Cerebellar nuclear complex (tissue), 1 donor: ENCODE measurements around the gene ADPGK.
"Not testable (repeated sequence)": the region's sequence is repeated elsewhere in the genome, so short reads cannot be mapped to it uniquely, and the experiment has no call there.

ENCODE experiments used
- DNase-seq, 2 experiments: peaks; one replicate each; lab custom pipeline; 2025; lab: John Stamatoyannopoulos, UW

The ADPGK gene

GRCh38 chr15:72751751-72752455, 31.7 kb downstream of the ADPGK start:
- no peak for DNase-seq

- no peak for DNase-seq
Measured at GRCh38 chr15:72749700-72750099, 33.9 kb downstream of the ADPGK start.

- DNase-seq: no peak
Measured at GRCh38 chr15:72740219-72740618, 43.3 kb downstream of the ADPGK start.

GRCh38 chr15:72737723-72738122, 45.8 kb downstream of the ADPGK start:
- DNase-seq: no peak

GRCh38 chr15:72737061-72737460, 46.5 kb downstream of the ADPGK start:
- DNase-seq: no peak

- no peak for DNase-seq
Measured at GRCh38 chr15:72735111-72735510, 48.4 kb downstream of the ADPGK start.

GRCh38 chr15:72733941-72734738, 49.4 kb downstream of the ADPGK start:
- no peak for DNase-seq

- no peak for DNase-seq
Measured at GRCh38 chr15:72732516-72732915, 51.0 kb downstream of the ADPGK start.

GRCh38 chr15:72732086-72732485, 51.5 kb downstream of the ADPGK start:
- DNase-seq: no peak

GRCh38 chr15:72728821-72729220, 54.7 kb downstream of the ADPGK start:
- DNase-seq: no peak

GRCh38 chr15:72728249-72728648, 55.3 kb downstream of the ADPGK start:
- not testable (repeated sequence) for DNase-seq

- no peak for DNase-seq
Measured at GRCh38 chr15:72727154-72727553, 56.4 kb downstream of the ADPGK start.

GRCh38 chr15:72725851-72726250, 57.7 kb downstream of the ADPGK start:
- DNase-seq: not testable (repeated sequence)

GRCh38 chr15:72725446-72725845, 58.1 kb downstream of the ADPGK start:
- DNase-seq: no peak

- DNase-seq: no peak
Measured at GRCh38 chr15:72724028-72724427, 59.5 kb downstream of the ADPGK start.

- DNase-seq: peak in 1 of 2 experiments; percentile 8
Measured at GRCh38 chr15:72722071-72722696, 61.4 kb downstream of the ADPGK start.

- DNase-seq: not testable (repeated sequence)
Measured at GRCh38 chr15:72708551-72709303, 74.8 kb downstream of the ADPGK start.

GRCh38 chr15:72706266-72706665, 77.3 kb downstream of the ADPGK start:
- DNase-seq: no peak
